Measurements from ENCODE around the gene LRPAP1. TPM values are rescaled to one million over a fixed set of nuclear protein-coding genes. Genes with fewer than 3 reads are reported as not detected.

The LRPAP1 gene
- total RNA-seq, 4 donors from 2014 or later, result 65.0 to 131 (median 100) TPM

DNA sequence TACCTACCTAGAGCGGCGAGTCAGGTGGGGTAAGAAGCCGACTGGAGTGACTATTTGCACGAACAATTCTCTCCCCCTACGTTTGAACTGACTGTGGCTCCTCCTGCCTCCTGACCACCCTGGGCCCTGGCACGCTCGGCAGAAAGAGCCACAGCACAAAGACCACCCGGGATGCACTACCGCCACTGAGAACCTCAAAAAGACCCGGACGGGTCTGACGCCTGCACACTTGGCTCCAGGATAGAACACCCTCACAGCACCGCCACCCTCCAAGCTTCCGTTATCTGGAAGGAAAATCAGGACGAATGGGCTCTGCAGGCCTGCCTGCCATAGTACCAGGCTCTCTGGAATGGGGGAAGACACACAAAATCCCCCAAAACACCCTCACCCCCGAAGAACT, 2.2 kb downstream of the LRPAP1 start:
- H3K9me3 ChIP-seq, result no peaks in the 10 kb centered on the region
- H3K4me3 ChIP-seq, result peak overlapping the region in 1 of 4 donors; percentile 95
- no peak for TF ChIP-seq POLR2A (IDR thresholded peaks at IDR 0.05)
- TF ChIP-seq, protein P1, sequence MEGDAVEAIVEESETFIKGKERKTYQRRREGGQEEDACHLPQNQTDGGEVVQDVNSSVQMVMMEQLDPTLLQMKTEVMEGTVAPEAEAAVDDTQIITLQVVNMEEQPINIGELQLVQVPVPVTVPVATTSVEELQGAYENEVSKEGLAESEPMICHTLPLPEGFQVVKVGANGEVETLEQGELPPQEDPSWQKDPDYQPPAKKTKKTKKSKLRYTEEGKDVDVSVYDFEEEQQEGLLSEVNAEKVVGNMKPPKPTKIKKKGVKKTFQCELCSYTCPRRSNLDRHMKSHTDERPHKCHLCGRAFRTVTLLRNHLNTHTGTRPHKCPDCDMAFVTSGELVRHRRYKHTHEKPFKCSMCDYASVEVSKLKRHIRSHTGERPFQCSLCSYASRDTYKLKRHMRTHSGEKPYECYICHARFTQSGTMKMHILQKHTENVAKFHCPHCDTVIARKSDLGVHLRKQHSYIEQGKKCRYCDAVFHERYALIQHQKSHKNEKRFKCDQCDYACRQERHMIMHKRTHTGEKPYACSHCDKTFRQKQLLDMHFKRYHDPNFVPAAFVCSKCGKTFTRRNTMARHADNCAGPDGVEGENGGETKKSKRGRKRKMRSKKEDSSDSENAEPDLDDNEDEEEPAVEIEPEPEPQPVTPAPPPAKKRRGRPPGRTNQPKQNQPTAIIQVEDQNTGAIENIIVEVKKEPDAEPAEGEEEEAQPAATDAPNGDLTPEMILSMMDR (IDR thresholded peaks at IDR 0.05 in 4 of 5, conservative IDR thresholded peaks at IDR 0.05 in 1 of 5), result no peak
- H3K4me1 ChIP-seq, result peaks cover 20 to 23% of the 10 kb centered on the region in 2 donors
- ATAC-seq, result no peak
- intact Hi-C loops (cut with DNase I; ENCODE audit: low total_unique reads) (no loop called here), in situ Hi-C loops (cut with MboI; ENCODE audit: low sequenced_read_pairs in 4 of 4) (no loop called here)
- H3K36me3 ChIP-seq, result peaks cover 0 to under 1% of the 10 kb centered on the region in 2 donors
- DNase-seq, result no peak
- H3K27me3 ChIP-seq, result no peaks in the 10 kb centered on the region
- no peak overlapping the region for H3K27ac ChIP-seq

DNA sequence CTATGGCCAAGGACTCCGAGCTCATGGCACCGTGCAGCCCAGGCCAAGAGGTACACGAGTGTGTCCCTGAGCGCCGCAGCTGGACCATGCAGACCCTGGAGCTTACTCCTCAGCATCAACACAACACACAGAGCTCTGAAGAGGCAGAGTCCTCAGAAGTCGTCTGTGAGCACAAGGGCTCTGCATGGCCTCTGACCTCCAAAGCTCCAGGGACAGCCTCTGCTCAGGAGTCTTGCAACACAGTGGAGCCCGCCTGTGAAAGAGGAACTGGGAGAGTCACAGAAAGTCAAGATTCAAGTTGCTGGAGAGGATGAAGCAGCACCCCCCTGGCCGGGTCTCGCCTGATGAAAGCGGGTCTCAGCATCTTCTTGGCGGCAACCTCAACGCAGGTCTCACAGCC, 2.9 kb downstream of the LRPAP1 start:
- Histone ChIP-seq H3K27me3 (no peaks in the 10 kb centered on the region), H3K36me3 (peaks cover 0 to 7% of the 10 kb centered on the region in 2 donors), H3K9me3 (no peaks in the 10 kb centered on the region), H3K4me1 (peaks cover 20 to 23% of the 10 kb centered on the region in 2 donors), H3K27ac (no peak overlapping the region), H3K4me3 (no peak overlapping the region)
- DNase-seq (no peak), ATAC-seq (no peak)
- intact Hi-C loops (cut with DNase I; ENCODE audit: low total_unique reads), result no loop called here
- no peak for TF ChIP-seq POLR2A (IDR thresholded peaks at IDR 0.05)
- TF ChIP-seq, protein P1 (IDR thresholded peaks at IDR 0.05 in 4 of 5, conservative IDR thresholded peaks at IDR 0.05 in 1 of 5), result no peak
- in situ Hi-C loops (cut with MboI; ENCODE audit: low sequenced_read_pairs in 4 of 4), result no loop called here

DNA sequence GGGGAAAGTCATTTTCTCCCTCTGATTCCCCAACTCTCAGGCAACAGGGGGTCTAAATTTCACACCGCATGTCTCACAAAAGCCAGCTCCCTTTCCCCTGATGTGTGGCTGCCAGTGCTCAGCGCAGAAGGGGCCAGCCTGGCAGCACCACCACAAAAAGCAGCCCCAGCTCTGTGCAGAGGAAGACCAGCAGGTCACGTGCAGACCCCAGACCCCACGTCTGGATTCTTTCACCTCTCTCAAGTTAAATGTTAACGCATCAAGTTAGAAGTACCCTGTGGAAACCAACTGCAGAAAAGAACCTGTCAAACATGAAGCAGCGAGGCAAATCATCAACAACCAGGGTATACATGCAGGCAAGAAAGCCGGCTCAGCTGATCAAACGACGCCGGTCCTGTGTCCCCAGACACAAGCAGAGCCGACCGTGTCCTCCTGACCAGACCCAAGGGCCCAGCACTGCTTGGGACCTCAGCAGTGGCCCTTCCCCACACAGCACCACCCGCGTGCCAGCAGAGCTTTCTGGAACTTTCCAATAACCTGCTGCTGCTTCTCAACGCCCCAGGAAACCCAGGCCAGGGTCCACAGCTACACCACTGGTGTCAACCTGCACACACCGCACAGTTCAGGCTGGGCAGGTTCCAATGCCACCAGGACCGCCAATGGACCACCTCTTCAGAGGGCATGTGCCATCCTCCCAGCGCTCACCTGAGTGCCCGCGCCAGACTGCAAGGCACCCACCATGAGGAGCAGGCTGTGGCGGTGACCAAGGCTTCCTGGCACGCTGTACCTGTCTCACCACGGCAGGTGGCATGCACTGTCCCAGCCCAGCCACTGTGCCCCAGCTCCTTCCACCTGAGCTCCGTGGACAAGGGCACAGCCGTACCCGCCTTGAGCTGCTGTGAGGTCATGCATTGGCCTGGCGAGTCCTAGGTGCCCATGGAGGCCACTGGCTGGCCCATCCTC, 4.0 kb downstream of the LRPAP1 start:
- intact Hi-C loops (cut with DNase I; ENCODE audit: low total_unique reads) (no loop called here), in situ Hi-C loops (cut with MboI; ENCODE audit: low sequenced_read_pairs in 4 of 4) (no loop called here)
- Histone ChIP-seq H3K4me1 (peaks cover 20 to 23% of the 10 kb centered on the region in 2 donors), H3K9me3 (no peaks in the 10 kb centered on the region), H3K36me3 (peaks cover 0 to 19% of the 10 kb centered on the region in 2 donors), H3K4me3 (no peak overlapping the region), H3K27ac (no peak overlapping the region), H3K27me3 (no peaks in the 10 kb centered on the region)
- ATAC-seq (no peak), DNase-seq (no peak)
- no peak for TF ChIP-seq POLR2A (IDR thresholded peaks at IDR 0.05)
- TF ChIP-seq, protein P1 (IDR thresholded peaks at IDR 0.05 in 4 of 5, conservative IDR thresholded peaks at IDR 0.05 in 1 of 5), result no peak

DNA sequence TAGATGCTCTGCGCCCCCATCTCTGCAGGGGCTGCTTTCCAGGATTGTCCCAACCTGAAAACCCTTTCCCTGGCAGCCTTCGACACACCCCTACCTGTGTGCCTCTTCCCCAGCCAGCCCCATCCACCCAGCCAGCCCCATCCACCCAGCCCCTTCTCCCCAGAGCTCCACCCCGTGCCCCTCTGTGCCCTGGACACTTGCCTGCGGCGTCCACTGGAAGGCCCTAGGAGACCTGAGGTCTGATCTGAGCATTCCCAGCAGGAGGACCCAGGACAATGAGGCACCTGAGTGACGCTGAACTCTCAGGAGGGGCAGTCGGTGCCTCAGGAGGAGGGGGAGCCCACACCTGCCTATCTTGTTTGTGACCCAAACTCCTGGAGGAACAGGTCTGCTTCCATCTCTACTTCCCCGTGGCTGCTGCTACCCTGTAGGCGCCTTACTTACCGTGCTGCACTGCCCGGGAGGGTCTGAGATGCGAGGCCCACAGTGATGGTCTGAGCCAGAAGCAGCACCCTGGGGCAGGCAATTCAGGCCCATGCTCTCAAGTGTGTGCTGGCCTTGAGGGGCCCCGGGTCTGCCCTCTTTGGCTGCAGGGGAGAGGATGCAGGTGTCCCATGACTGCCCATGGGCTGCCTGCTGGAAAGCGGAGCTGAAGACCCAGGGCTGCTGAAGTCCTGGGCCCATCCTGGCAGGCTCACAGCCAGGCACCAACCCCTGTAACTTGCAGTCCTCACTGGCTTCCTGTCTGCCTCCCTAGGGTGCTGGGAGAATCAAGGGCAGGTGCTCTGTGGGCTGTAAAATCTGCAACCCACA, 4.9 kb downstream of the LRPAP1 start:
- DNase-seq (no peak), ATAC-seq (no peak)
- intact Hi-C loops (cut with DNase I; ENCODE audit: low total_unique reads) (no loop called here), in situ Hi-C loops (cut with MboI; ENCODE audit: low sequenced_read_pairs in 4 of 4) (no loop called here)
- peaks cover 16% of the 10 kb centered on the region in 2 donors for H3K4me1 ChIP-seq
- H3K27ac ChIP-seq, result no peak overlapping the region
- TF ChIP-seq POLR2A (IDR thresholded peaks at IDR 0.05), result no peak
- TF ChIP-seq, protein P1 (IDR thresholded peaks at IDR 0.05 in 4 of 5, conservative IDR thresholded peaks at IDR 0.05 in 1 of 5), result no peak
- no peaks in the 10 kb centered on the region for H3K27me3 ChIP-seq
- peaks cover 0 to 25% of the 10 kb centered on the region in 2 donors for H3K36me3 ChIP-seq
- H3K4me3 ChIP-seq, result no peak overlapping the region
- no peaks in the 10 kb centered on the region for H3K9me3 ChIP-seq
